BE2C (cell line): ENCODE data around the gene COX14.
A peak's percentile ranks its signal among the peaks of the same experiment; 100 is the strongest.

ENCODE experiments used
- DNase-seq: peaks from one replicate; pipeline ENCODE4 v3.0.0-alpha.2; 2020
- H3K27me3 ChIP-seq: fragments of 250-450 bp; sonication (Bioruptor Pico); 2 replicates; pipeline ENCODE4 v1.5.1; 2020; ENCODE audit warnings: mild to moderate bottlenecking
- H3K36me3 ChIP-seq: fragments of 250-450 bp; sonication (Bioruptor Pico); 2 replicates; pipeline ENCODE4 v1.5.1; 2020; ENCODE audit warnings: mild to moderate bottlenecking
- H3K4me1 ChIP-seq: fragments of 250-450 bp; sonication (Bioruptor Pico); 2 replicates; pipeline ENCODE4 v1.5.1; 2020
- H3K4me3 ChIP-seq: 2 replicates; pipeline ENCODE4 v1.5.1; 2011; ENCODE audit warnings: low read depth, low read length
- H3K9me3 ChIP-seq: fragments of 250-450 bp; sonication (Bioruptor Pico); 2 replicates; pipeline ENCODE4 v1.5.1; 2020
- CTCF ChIP-seq: IDR thresholded peaks from 2 replicates; pipeline ENCODE4 v1.5.1; 2012; ENCODE audit warnings: mild to moderate bottlenecking, low read depth, low read length

The COX14 gene

GRCh38 chr12:50164963-50165362, 52.9 kb downstream of the COX14 start:
- no peaks in the 10 kb centered on the region for H3K4me1 ChIP-seq
- H3K4me3 ChIP-seq: no peak overlapping the region
- H3K9me3 ChIP-seq: no peaks in the 10 kb centered on the region
- no peaks in the 10 kb centered on the region for H3K36me3 ChIP-seq
- DNase-seq: no peak
- no peak for TF ChIP-seq CTCF
- H3K27me3 ChIP-seq: no peaks in the 10 kb centered on the region

- peak; percentile 53 for DNase-seq
- Histone ChIP-seq H3K9me3 (no peaks in the 10 kb centered on the region), H3K27me3 (no peaks in the 10 kb centered on the region), H3K4me1 (no peaks in the 10 kb centered on the region), H3K36me3 (no peaks in the 10 kb centered on the region), H3K4me3 (peak overlapping the region; percentile 72)
- no peak for TF ChIP-seq CTCF
These were observed 54.7 kb downstream of the COX14 start for GRCh38 chr12:50166799-50167048.

GRCh38 chr12:50167049-50167828, 55.2 kb downstream of the COX14 start, which contains the start of gene CERS5:
Gene CERS5 (minus strand): TSS chr12:50167369. CDS start chr12:50167297, 72 bp downstream.
- no peak; the same call in 1 of the 2 replicates for TF ChIP-seq CTCF
- no peaks in the 10 kb centered on the region for H3K9me3 ChIP-seq
- H3K36me3 ChIP-seq: no peaks in the 10 kb centered on the region
- no peaks in the 10 kb centered on the region for H3K27me3 ChIP-seq
- peak; percentile 100 for DNase-seq
- peak within 1 kb of the TSS; percentile 72 for H3K4me3 ChIP-seq
- H3K4me1 ChIP-seq: no peaks in the 10 kb centered on the region
